ENCODE data around the gene FASTK. TPM values are rescaled to one million over a fixed set of nuclear protein-coding genes. Genes with fewer than 3 reads are reported as not detected.

FASTK gene
- total RNA-seq, 2 donors from 2014 or later = 64.0 to 71.0 TPM

DNA sequence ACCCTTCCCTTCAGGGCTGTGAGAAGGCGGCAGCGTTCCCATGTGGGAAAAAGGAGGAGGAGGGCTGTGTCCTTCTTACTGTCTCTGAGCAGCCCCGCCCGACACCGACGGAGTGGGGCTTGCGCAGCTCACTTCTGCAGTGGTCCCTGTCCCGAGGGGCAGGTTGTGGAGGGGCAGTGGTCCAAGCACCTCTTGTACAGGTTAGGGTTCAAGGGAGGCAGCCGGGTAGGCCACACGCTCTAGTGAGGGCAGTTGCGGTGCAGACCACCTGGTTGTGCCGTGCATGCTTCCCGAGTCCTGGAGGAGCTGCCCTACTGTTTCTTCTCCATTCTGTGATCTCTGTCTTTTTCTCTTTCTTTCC lies 38.4 kb upstream of the FASTK start:
- H3K4me1 ChIP-seq (ENCODE audit: control insufficient read depth, insufficient read depth, low read length) = peaks cover 9% of the 10 kb centered on the region
- H3K9me3 ChIP-seq (ENCODE audit: control insufficient read depth, low read length) = no peaks in the 10 kb centered on the region
- Mint-ChIP-seq H3K9me3 (no peaks in the 10 kb centered on the region), H3K4me1 (peaks cover 7% of the 10 kb centered on the region), H3K36me3 (ENCODE audit: low read depth) (peaks cover 42% of the 10 kb centered on the region), H3K27me3 (ENCODE audit: insufficient read depth) (peaks cover 1% of the 10 kb centered on the region), H3K27ac (no peak overlapping the region), H3K4me3 (no peak overlapping the region)
- H3K9ac ChIP-seq (ENCODE audit: extremely low read depth, low read length, poor library complexity, severe bottlenecking) = no peak overlapping the region
- H3K36me3 ChIP-seq (ENCODE audit: control insufficient read depth, insufficient read depth, low read length) = peaks cover 30% of the 10 kb centered on the region
- no peak overlapping the region for H3K27ac ChIP-seq (ENCODE audit: low read depth, low read length)
- 92 to 93% methylated on average over 8 to 13 of the region's 13 CpGs for whole genome bisulfite sequencing, 2 experiments (ENCODE audit: insufficient coverage in 1 of 2, insufficient read length in 1 of 2)
- H3K4me3 ChIP-seq (ENCODE audit: low read length) = no peak overlapping the region
- TF ChIP-seq, protein P1, sequence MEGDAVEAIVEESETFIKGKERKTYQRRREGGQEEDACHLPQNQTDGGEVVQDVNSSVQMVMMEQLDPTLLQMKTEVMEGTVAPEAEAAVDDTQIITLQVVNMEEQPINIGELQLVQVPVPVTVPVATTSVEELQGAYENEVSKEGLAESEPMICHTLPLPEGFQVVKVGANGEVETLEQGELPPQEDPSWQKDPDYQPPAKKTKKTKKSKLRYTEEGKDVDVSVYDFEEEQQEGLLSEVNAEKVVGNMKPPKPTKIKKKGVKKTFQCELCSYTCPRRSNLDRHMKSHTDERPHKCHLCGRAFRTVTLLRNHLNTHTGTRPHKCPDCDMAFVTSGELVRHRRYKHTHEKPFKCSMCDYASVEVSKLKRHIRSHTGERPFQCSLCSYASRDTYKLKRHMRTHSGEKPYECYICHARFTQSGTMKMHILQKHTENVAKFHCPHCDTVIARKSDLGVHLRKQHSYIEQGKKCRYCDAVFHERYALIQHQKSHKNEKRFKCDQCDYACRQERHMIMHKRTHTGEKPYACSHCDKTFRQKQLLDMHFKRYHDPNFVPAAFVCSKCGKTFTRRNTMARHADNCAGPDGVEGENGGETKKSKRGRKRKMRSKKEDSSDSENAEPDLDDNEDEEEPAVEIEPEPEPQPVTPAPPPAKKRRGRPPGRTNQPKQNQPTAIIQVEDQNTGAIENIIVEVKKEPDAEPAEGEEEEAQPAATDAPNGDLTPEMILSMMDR (conservative IDR thresholded peaks at IDR 0.05) = no peak
- no peaks in the 10 kb centered on the region for H3K27me3 ChIP-seq (ENCODE audit: control insufficient read depth, insufficient read depth, low read length, poor library complexity, severe bottlenecking)
- DNase-seq = no peak

DNA sequence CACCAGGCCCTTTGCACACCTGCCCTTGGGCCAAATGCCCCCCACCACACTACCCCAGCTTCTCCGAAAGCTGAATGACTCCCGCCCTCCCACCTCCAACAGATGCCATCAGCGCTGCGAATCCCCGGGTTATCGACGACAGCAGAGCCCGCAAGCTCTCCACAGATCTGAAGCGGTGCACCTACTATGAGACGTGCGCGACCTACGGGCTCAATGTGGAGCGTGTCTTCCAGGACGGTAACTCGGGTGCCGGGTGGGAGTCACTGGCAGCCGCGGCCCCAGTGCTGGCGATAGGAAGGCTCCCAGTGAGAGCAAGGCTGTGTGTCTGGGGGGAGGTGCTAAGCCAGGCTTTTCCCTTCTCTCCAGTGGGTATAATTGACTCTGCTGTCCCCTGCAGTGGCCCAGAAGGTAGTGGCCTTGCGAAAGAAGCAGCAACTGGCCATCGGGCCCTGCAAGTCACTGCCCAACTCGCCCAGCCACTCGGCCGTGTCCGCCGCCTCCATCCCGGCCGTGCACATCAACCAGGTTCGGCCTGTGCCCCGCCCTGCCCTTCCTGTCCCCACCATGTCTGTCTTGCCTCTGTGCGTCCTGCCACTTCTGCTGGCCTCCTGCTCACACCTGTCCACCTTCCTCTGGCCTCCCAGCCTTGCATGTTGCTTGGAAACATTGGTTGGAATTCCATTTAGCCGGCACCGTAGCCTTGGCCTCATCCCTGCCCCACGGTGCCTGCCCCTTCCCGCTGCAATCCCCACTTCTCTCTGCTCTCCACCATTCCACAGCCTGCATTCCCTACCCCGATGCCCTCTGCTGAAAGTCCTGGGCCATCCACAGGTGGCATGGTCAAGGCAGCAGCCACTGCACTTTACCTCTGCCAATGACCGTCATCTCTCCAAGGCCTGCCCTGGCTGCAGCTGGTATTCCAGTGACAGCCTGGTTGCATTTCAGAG lies 37.8 kb upstream of the FASTK start:
- Mint-ChIP-seq H3K27ac (no peak overlapping the region), H3K4me3 (no peak overlapping the region), H3K9me3 (no peaks in the 10 kb centered on the region), H3K36me3 (ENCODE audit: low read depth) (peaks cover 39% of the 10 kb centered on the region), H3K4me1 (peaks cover 12% of the 10 kb centered on the region), H3K27me3 (ENCODE audit: insufficient read depth) (no peaks in the 10 kb centered on the region)
- no peak overlapping the region for H3K9ac ChIP-seq (ENCODE audit: extremely low read depth, low read length, poor library complexity, severe bottlenecking)
- TF ChIP-seq, protein P1 (conservative IDR thresholded peaks at IDR 0.05) = no peak
- H3K27me3 ChIP-seq (ENCODE audit: control insufficient read depth, insufficient read depth, low read length, poor library complexity, severe bottlenecking) = no peaks in the 10 kb centered on the region
- peaks cover 29% of the 10 kb centered on the region for H3K36me3 ChIP-seq (ENCODE audit: control insufficient read depth, insufficient read depth, low read length)
- peaks cover 15% of the 10 kb centered on the region for H3K4me1 ChIP-seq (ENCODE audit: control insufficient read depth, insufficient read depth, low read length)
- H3K27ac ChIP-seq (ENCODE audit: low read depth, low read length) = no peak overlapping the region
- H3K9me3 ChIP-seq (ENCODE audit: control insufficient read depth, low read length) = no peaks in the 10 kb centered on the region
- H3K4me3 ChIP-seq (ENCODE audit: low read length) = no peak overlapping the region
- WGBS, 2 experiments (ENCODE audit: insufficient coverage in 1 of 2, insufficient read length in 1 of 2) = 96% methylated on average over 32 to 38 of the region's 38 CpGs
- DNase-seq = no peak

GRCh38 chr7:151117565-151117964 lies 37.0 kb upstream of the FASTK start:
- WGBS, 2 experiments (ENCODE audit: insufficient coverage in 1 of 2, insufficient read length in 1 of 2) = 94 to 97% methylated on average over 6 to 12 of the region's 12 CpGs
- TF ChIP-seq, protein P1 (conservative IDR thresholded peaks at IDR 0.05) = no peak
- Histone ChIP-seq H3K9me3 (ENCODE audit: control insufficient read depth, low read length) (no peaks in the 10 kb centered on the region), H3K9ac (ENCODE audit: extremely low read depth, low read length, poor library complexity, severe bottlenecking) (no peak overlapping the region), H3K27me3 (ENCODE audit: control insufficient read depth, insufficient read depth, low read length, poor library complexity, severe bottlenecking) (no peaks in the 10 kb centered on the region), H3K27ac (ENCODE audit: low read depth, low read length) (no peak overlapping the region), H3K4me3 (ENCODE audit: low read length) (no peak overlapping the region), H3K4me1 (ENCODE audit: control insufficient read depth, insufficient read depth, low read length) (peaks cover 20% of the 10 kb centered on the region), H3K36me3 (ENCODE audit: control insufficient read depth, insufficient read depth, low read length) (peaks cover 29% of the 10 kb centered on the region)
- DNase-seq = no peak
- Mint-ChIP-seq H3K9me3 (no peaks in the 10 kb centered on the region), H3K27me3 (ENCODE audit: insufficient read depth) (no peaks in the 10 kb centered on the region), H3K4me3 (no peak overlapping the region), H3K27ac (no peak overlapping the region), H3K4me1 (peaks cover 18% of the 10 kb centered on the region), H3K36me3 (ENCODE audit: low read depth) (peaks cover 35% of the 10 kb centered on the region)
